Kidney (tissue), 14 donors: ENCODE results near the gene RAMACL. TPM values are rescaled to one million over a fixed set of nuclear protein-coding genes. Genes with fewer than 3 reads are reported as not detected.
A peak's percentile ranks its signal among the peaks of the same experiment; 100 is the strongest.

ENCODE experiments used
- DNase-seq, 5 donors: peaks; one replicate each; pipeline ENCODE4 v3.0.0-alpha.2; 2013 to 2020
- FAIRE-seq: peaks from 2 replicates; lab custom pipeline; 2012; peaks lifted over from hg19 to GRCh38; lab: Jason Lieb, UNC
- H3K27ac ChIP-seq, 2 donors: one replicate each; pipeline ENCODE4 v1.7.0; 2013; ENCODE audit warnings: low read depth in 2 of 2, low read length in 2 of 2, inconsistent platforms in 1 of 2
- H3K27me3 ChIP-seq: one replicate; pipeline ENCODE4 v1.7.1; 2013; ENCODE audit warnings: low read length, inconsistent platforms; ENCODE audit not compliant: control insufficient read depth, insufficient read depth
- H3K36me3 ChIP-seq, 3 donors: one replicate each; pipeline versions ENCODE4 v1.7.0 to v1.7.1; 2013; ENCODE audit warnings: low read length in 3 of 3, control low read depth in 1 of 3, inconsistent platforms in 1 of 3; ENCODE audit not compliant: insufficient read depth in 3 of 3, control insufficient read depth in 2 of 3
- H3K4me1 ChIP-seq, 3 donors: one replicate each; pipeline versions ENCODE4 v1.7.0 to v1.7.1; 2013; ENCODE audit warnings: low read length in 3 of 3, inconsistent platforms in 1 of 3, low read depth in 1 of 3; ENCODE audit not compliant: control insufficient read depth in 2 of 3, insufficient read depth in 2 of 3
- H3K4me3 ChIP-seq, 3 donors: one replicate each; pipeline versions ENCODE4 v1.7.0 to v1.8.1; 2013; ENCODE audit warnings: low read length in 3 of 3, control low read depth in 1 of 3, inconsistent platforms in 1 of 3
- H3K9ac ChIP-seq, 3 donors: one replicate each; pipeline versions ENCODE4 v1.7.0 to v1.7.1; 2013; ENCODE audit warnings: low read length in 3 of 3, control low read depth in 1 of 3, inconsistent platforms in 1 of 3
- H3K9me3 ChIP-seq, 3 donors: one replicate each; pipeline versions ENCODE4 v1.7.0 to v1.7.1; 2013; ENCODE audit warnings: low read length in 3 of 3, control low read depth in 1 of 3, inconsistent platforms in 1 of 3; ENCODE audit not compliant: control insufficient read depth in 2 of 3, insufficient read depth in 1 of 3
- intact Hi-C: fragments of 100-400 bp; cut with DNase I; formaldehyde crosslinking; loops from one replicate; pipeline ENCODE4 v1.11.1; 2022
- polyA plus RNA-seq: library from polyadenylated mRNA; stranded (reverse); fragments of 350-450 nt; fragmentation: Illumina TruSeq; extraction: RNeasy Lipid Tissue Mini Kit (QIAGEN cat#74804); gene quantifications from one replicate; pipeline ENCODE4 v1.2.3, GENCODE V29; 2014; ENCODE audit warnings: low read depth, low replicate concordance; ENCODE audit not compliant: insufficient read depth
- total RNA-seq: library from RNA; stranded (reverse); fragmentation: NEBNext Ultra II Directional; extraction: Animal tissue kit (Norgen Biotek cat#: 25700); gene quantifications from one replicate; pipeline ENCODE4 v1.2.1, GENCODE V29; 2021
- TF ChIP-seq, protein P1 (sequence below): IDR thresholded peaks from 3 replicates; pipeline ENCODE4 v1.5.1; 2012; ENCODE audit warnings: mild to moderate bottlenecking, moderate library complexity, borderline replicate concordance; ENCODE audit not compliant: insufficient read depth; ENCODE audit errors: extremely low read depth
- donor health status: control.
- donor health status: control.
- donor health status: control.
- donor health status: control.
- donor health status: control.
- donor health status: DM: yes; HTN: yes; CAD: no.
- donor health status: Normal renal cell carcinoma (clear cell type).

Gene RAMACL
- total and polyA plus RNA-seq, 2 donors from 2014 or later = 1.9 TPM; not detected in 1

DNA sequence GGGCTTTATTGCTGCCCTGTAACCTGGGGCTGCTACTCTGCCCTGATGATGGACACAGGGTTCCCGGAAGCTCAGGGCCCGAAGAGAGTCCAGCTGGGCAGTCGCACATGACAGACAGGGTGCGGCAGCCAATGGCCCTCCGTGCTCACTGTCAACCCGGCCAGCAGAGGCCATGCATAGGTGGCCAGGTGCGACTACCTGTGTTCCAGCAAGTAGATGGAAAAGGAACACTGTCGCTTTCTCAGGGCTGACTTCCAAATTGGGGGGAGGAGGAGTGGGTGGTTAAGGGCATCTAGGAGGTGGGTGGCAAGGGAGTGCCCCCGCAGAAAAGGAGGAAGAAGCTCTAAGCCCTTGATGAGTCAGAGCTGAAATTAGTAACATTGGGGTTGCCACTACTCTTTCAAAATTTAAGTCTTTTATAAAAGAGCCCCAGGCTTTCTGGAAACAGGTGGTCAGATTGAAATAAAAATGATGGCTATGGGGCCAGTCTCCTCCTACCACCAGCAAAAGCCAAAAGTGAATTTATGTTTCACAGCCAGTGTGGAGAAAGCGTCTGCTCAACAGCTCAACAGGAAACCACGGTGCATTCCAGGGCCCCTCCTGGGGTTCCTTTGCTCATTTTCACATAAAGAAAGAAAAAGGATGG lies 2.3 kb upstream of the RAMACL start:
- DNase-seq = peak in 3 of 5 donors; percentile 20 to 82 (median 49)
- Histone ChIP-seq H3K27me3 (no peaks in the 10 kb centered on the region), H3K36me3 (no peaks in the 10 kb centered on the region), H3K9ac (no peak overlapping the region), H3K4me1 (peaks cover 0 to 13% (median 9%) of the 10 kb centered on the region in 3 donors), H3K4me3 (no peak overlapping the region), H3K9me3 (no peaks in the 10 kb centered on the region), H3K27ac (no peak overlapping the region)
- intact Hi-C loops = no loop called here
- FAIRE-seq = no peak
- TF ChIP-seq, protein P1, sequence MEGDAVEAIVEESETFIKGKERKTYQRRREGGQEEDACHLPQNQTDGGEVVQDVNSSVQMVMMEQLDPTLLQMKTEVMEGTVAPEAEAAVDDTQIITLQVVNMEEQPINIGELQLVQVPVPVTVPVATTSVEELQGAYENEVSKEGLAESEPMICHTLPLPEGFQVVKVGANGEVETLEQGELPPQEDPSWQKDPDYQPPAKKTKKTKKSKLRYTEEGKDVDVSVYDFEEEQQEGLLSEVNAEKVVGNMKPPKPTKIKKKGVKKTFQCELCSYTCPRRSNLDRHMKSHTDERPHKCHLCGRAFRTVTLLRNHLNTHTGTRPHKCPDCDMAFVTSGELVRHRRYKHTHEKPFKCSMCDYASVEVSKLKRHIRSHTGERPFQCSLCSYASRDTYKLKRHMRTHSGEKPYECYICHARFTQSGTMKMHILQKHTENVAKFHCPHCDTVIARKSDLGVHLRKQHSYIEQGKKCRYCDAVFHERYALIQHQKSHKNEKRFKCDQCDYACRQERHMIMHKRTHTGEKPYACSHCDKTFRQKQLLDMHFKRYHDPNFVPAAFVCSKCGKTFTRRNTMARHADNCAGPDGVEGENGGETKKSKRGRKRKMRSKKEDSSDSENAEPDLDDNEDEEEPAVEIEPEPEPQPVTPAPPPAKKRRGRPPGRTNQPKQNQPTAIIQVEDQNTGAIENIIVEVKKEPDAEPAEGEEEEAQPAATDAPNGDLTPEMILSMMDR = no peak

DNA sequence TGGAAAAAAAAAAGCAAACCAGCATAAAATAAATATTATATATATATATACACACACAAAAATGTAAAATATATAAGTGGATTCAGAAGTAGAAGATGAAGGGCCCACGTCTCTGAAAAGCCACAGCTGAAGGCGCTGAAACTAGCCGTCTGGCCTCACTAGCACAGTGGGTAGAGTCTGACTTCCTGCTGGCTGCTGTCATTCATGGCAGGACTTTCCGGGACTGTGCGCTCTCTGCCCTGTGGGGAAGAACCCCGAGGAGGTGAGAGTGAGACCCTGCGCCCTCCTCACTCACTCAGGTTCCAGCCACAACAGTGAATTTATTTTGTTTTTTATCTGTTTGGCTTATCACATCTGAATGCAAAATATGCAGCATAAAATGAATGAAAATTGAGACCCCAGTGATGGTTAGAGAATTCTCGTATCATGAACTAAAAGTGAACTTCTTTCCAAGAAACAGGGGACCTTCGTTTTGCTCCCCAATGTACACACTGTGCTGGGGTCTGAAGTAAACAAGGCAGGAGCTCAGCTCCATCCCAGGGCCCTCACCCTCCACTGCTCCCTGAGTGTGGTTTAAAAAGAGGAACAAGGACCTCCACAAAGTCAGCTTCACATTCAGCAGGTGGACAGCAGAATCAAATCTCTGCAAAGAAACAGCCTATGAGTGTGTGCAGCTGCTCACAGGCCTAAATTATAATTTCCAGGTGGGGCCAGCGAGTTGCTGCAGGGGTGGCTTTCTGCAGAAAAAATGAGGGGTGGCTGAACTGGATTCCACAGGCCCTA lies 1.3 kb upstream of the RAMACL start:
- no peak for FAIRE-seq
- peaks cover 0 to 13% (median 9%) of the 10 kb centered on the region in 3 donors for H3K4me1 ChIP-seq
- intact Hi-C loops = no loop called here
- no peaks in the 10 kb centered on the region for H3K36me3 ChIP-seq
- TF ChIP-seq, protein P1 = no peak
- H3K27ac ChIP-seq = no peak overlapping the region
- H3K27me3 ChIP-seq = no peaks in the 10 kb centered on the region
- no peak overlapping the region for H3K9ac ChIP-seq
- peak in 2 of 5 donors; percentile 1 to 55 for DNase-seq
- no peaks in the 10 kb centered on the region for H3K9me3 ChIP-seq
- no peak overlapping the region for H3K4me3 ChIP-seq

DNA sequence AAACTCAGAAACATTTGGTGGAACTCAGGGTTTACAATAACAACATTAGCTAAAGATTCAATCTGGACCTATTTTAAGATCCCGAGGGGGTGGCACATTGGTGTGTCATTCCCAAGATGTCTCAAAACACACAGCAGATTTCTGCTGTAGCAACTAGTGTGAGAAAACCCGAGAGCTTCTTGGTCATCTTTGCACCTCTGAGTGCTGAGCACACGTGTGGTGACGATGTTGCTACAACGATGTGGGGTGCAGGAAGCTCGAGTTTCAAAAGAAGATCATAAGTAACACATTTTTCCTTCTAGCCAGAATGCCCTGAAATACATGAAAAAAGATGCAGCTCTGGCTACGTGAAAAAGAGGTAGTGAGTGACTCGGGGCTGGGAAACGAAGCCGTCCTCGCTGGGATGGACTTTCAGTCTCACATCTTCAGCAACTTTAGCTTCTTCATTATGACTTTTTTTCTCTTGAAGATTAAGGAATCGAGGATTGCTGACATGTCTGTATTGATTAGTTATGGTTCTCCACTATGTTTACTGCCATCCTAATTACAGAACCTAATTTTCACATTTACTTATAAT lies 1.5 kb downstream of the RAMACL start:
- no peak overlapping the region for H3K4me3 ChIP-seq
- DNase-seq (no peak), FAIRE-seq (no peak)
- H3K9me3 ChIP-seq = no peaks in the 10 kb centered on the region
- H3K36me3 ChIP-seq = no peaks in the 10 kb centered on the region
- no peaks in the 10 kb centered on the region for H3K27me3 ChIP-seq
- no peak overlapping the region for H3K9ac ChIP-seq
- no peak overlapping the region for H3K27ac ChIP-seq
- TF ChIP-seq, protein P1 = no peak
- intact Hi-C loops = no loop called here
- peaks cover 0 to 9% (median 8%) of the 10 kb centered on the region in 3 donors for H3K4me1 ChIP-seq
